Memory B cell (primary cell): Measurements from ENCODE around the gene PRPF19.

Source experiments
- ATAC-seq: fragments of 150-1000 bp; cut with Tn5 transposase; 2 replicates; pipeline ENCODE4 v1.10.0; 2021; ENCODE audit warnings: low read depth, mild to moderate bottlenecking, moderate library complexity
- DNase-seq, 2 donors: peaks; one replicate each; pipeline ENCODE4 v3.0.0; 2022; ENCODE audit warnings: low spot score in 2 of 2
- H3K27ac Mint-ChIP-seq: one replicate; pipeline ENCODE4 v1.8.0; 2022; ENCODE audit warnings: mild to moderate bottlenecking, moderate library complexity, mixed read lengths
- H3K27me3 Mint-ChIP-seq: one replicate; pipeline ENCODE4 v1.8.0; 2022; ENCODE audit warnings: mixed read lengths
- H3K36me3 Mint-ChIP-seq: one replicate; pipeline ENCODE4 v1.8.0; 2022; ENCODE audit warnings: mild to moderate bottlenecking, mixed read lengths
- H3K4me1 Mint-ChIP-seq: one replicate; pipeline ENCODE4 v1.8.0; 2022; ENCODE audit warnings: mixed read lengths
- H3K4me3 Mint-ChIP-seq: one replicate; pipeline ENCODE4 v1.8.0; 2022; ENCODE audit warnings: mild to moderate bottlenecking, moderate library complexity, mixed read lengths
- H3K9me3 Mint-ChIP-seq: one replicate; pipeline ENCODE4 v1.8.0; 2022; ENCODE audit warnings: mixed read lengths

The PRPF19 gene

DNA sequence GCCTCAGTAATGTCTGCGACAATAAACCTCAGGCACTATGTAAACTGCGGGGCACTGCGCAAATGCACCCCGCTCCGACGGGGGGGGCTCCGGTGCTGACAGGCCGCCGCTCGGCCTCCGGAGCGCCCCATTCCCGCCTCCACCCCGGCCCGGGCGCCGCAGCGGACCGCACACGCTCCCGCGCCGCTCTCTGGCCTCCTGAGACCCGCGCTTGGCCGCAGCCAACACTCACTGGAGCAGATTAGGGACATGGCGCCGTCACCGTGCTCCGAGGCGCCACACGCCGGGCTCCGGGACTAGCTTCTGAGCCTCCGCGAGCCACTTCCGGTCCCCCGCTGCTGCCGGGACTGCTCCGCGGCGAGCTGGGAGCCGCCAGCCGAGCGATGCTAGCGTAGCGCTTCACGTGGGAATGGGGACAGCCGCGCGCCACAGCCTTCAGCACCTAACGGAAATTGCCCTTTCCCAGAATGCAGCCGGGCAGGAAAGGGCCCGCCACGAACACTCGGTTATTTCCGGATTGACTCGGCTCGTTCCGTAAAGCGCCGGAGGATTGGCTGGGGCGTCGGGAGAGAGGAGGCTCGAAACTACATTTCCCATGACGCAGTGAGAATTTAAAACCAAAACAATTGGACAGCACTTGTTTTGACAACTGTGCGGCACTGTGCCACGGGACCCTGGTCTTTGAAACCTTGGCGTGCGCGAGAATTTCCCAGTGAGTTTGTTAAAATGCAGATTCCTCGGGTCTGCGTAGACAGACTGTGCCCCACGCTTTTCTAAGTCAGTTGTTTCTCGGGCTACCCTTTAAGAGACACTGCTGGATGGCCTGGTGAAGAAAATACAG is at the start of gene PRPF19:
PRPF19 (minus strand) TSS at position 454 of the 841 bp plus-strand sequence; CDS start at position 251, 203 bp downstream.
- peak within 1 kb of the TSS; percentile 96 for H3K4me3 Mint-ChIP-seq
- peaks cover 58% of the 10 kb centered on the region for H3K4me1 Mint-ChIP-seq
- H3K27me3 Mint-ChIP-seq = no peaks in the 10 kb centered on the region
- H3K27ac Mint-ChIP-seq = peak within 1 kb of the TSS; percentile 96
- ATAC-seq (peak; percentile 90), DNase-seq (peak; percentile 99)
- peaks cover 2% of the 10 kb centered on the region for H3K9me3 Mint-ChIP-seq
- H3K36me3 Mint-ChIP-seq = peaks cover 6% of the 10 kb centered on the region

DNA sequence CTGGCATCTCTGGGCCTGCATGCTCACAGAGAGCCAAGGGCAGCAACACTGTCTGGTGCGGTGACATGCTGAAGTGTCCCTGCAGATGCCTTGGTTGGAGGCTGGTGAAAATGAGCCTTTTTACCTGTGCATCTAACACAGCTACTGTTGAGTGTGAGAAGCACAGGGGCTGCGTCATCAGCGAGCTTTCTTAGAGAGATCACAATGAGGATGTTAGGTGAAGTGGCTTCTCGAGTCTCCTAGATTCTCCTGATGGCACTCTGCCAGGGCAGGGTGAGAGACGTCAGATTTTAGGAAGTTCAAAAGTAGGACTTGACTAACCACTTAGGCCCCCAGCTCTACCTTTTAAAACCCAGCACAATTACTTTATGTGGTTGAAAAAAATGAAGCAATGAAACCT is 49.2 kb upstream of the PRPF19 start:
- peaks cover 30% of the 10 kb centered on the region for H3K4me1 Mint-ChIP-seq
- H3K36me3 Mint-ChIP-seq = peaks cover 2% of the 10 kb centered on the region
- no peak for ATAC-seq
- no peaks in the 10 kb centered on the region for H3K9me3 Mint-ChIP-seq
- no peak overlapping the region for H3K27ac Mint-ChIP-seq
- DNase-seq = no peak
- no peak overlapping the region for H3K4me3 Mint-ChIP-seq
- H3K27me3 Mint-ChIP-seq = no peaks in the 10 kb centered on the region

DNA sequence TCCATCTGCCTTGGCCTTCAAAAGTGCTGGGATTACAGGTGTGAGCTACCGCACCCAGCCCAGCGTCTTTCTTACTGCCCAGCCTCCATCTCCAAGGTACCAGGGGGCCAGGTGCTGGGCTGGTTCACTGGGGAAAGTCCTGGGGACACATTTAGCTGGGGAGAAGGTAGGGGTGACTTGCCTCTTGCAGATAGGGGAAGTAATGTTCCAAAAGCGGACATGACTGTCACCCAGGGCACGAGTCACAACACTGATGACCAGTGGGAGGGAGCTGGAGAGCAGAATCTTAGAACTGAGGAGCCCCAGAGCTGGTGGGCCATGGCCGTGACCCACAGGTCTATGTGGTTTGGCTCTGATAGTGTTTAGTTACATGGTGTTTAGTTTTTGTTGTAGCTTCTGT is 48.0 kb upstream of the PRPF19 start:
- H3K36me3 Mint-ChIP-seq = peaks cover 2% of the 10 kb centered on the region
- no peaks in the 10 kb centered on the region for H3K27me3 Mint-ChIP-seq
- H3K9me3 Mint-ChIP-seq = no peaks in the 10 kb centered on the region
- peak in 1 of 2 donors; percentile 27 for DNase-seq
- H3K27ac Mint-ChIP-seq = peak overlapping the region; percentile 98
- H3K4me3 Mint-ChIP-seq = no peak overlapping the region
- peaks cover 35% of the 10 kb centered on the region for H3K4me1 Mint-ChIP-seq
- ATAC-seq = peak; percentile 31

DNA sequence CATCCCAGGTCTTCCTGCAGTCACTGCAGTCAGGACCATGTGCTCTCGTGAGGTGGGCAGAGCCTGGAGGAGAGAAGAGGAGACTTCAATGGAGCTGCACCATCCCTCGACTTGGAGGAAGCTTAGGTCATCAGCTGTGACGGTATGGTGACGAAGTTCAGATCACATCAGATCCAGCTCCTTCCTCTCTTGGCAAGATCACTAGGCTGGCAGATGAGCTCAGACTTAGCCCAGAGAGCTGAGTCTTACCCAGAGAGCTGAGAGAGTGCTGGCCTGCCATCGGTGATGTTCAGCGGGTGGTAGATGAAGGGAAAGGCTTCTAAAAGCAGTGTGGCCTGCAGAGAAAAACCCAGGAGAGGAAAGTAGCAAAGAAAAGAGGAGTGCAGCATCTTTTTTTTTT is 47.4 kb upstream of the PRPF19 start:
- Mint-ChIP-seq H3K27me3 (no peaks in the 10 kb centered on the region), H3K4me1 (peaks cover 40% of the 10 kb centered on the region), H3K36me3 (peaks cover 2% of the 10 kb centered on the region), H3K9me3 (no peaks in the 10 kb centered on the region), H3K27ac (peak overlapping the region; percentile 98), H3K4me3 (peak overlapping the region; percentile 30)
- ATAC-seq (peak; percentile 8), DNase-seq (no peak)

DNA sequence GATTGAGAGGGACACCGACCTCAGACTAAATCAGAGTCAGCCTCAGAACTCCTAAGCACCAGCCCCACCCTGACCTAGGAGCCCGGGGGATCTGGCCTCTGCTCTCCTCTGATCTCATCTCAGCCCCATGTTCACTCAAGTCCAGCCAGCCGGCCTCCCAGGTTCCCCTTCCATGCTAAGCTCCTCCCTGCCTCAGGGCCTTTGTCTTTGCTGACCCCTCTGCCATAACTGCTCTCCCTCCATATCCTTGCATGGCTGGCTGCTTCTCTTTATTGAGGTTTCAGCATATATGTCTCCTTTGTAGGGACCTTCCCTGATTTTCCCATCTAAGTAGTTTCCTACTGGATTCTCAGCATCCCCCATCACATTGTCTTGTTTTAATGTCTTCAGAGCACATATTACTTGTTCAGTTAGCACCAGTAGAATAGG is 46.4 kb upstream of the PRPF19 start:
- H3K36me3 Mint-ChIP-seq = peaks cover 2% of the 10 kb centered on the region
- ATAC-seq (no peak), DNase-seq (no peak)
- H3K4me3 Mint-ChIP-seq = peak overlapping the region; percentile 97
- H3K4me1 Mint-ChIP-seq = peaks cover 44% of the 10 kb centered on the region
- peak overlapping the region; percentile 98 for H3K27ac Mint-ChIP-seq
- H3K27me3 Mint-ChIP-seq = no peaks in the 10 kb centered on the region
- no peaks in the 10 kb centered on the region for H3K9me3 Mint-ChIP-seq

DNA sequence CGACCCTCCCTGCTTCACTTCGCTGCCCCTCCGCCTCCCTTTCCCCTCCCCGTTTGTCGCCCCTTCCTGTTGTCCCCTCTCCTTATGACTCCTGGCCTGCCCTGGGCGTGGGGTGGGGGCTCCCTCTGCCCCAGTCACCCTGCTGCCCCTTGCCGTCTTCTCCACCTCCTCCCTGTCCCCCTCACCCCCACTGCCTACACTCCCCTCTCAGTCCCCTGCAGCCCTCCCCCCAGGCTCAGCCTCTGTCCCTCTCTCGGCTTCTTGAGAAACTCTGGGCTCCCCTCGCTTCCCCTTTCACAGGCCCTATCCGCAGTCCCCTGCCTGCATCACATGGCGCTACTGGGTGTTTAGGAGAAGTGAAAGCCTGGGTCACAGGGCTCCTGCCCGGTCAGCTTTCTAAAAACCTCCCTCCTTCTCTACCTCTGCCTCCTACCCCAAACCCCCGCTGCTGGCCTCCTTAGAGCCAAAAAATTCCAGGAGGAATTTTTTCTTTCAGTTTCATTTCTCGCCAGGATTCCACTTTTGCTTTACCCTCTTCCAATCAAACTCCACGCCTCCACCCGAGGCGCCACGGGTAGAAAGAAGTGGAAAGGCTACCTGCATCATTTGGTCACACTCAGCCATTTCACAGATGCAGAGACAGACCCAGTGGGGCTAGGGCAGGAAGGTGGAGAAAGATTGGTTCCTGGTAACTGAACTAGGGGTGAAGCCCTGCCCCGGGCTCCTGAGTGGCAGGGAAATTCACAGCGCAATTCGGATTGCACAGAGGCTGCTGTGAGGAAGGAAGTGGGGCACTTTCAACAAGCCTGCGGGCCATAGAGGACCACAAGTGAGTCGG is 45.7 kb upstream of the PRPF19 start, which contains the start of gene SLC15A3:
SLC15A3 (minus strand) TSS at position 273 of the 838 bp plus-strand sequence. CDS start 625 bp downstream, outside the sequence.
- Mint-ChIP-seq H3K4me1 (peaks cover 44% of the 10 kb centered on the region), H3K4me3 (peak within 1 kb of the TSS; percentile 97), H3K36me3 (peaks cover 2% of the 10 kb centered on the region), H3K27me3 (no peaks in the 10 kb centered on the region), H3K27ac (peak within 1 kb of the TSS; percentile 98), H3K9me3 (no peaks in the 10 kb centered on the region)
- DNase-seq (peak; percentile 66 to 77), ATAC-seq (peak; percentile 83)

DNA sequence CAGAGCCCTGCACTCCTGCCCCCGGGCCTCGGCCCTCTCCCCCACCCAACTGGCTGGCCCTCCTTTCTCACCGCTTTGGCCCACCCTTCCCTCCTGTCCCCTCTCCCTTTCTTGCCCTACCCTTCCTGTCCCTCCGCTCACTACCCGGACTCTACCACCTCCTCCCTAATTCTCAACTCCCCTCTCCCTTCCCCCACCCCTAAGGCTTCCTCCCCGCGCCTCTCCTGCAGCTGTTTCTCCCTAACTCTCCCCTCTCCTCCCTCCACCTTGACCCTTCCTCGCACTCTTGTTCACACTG is 45.2 kb upstream of the PRPF19 start:
- ATAC-seq = peak; percentile 3
- peak overlapping the region; percentile 98 for H3K27ac Mint-ChIP-seq
- peaks cover 4% of the 10 kb centered on the region for H3K36me3 Mint-ChIP-seq

DNA sequence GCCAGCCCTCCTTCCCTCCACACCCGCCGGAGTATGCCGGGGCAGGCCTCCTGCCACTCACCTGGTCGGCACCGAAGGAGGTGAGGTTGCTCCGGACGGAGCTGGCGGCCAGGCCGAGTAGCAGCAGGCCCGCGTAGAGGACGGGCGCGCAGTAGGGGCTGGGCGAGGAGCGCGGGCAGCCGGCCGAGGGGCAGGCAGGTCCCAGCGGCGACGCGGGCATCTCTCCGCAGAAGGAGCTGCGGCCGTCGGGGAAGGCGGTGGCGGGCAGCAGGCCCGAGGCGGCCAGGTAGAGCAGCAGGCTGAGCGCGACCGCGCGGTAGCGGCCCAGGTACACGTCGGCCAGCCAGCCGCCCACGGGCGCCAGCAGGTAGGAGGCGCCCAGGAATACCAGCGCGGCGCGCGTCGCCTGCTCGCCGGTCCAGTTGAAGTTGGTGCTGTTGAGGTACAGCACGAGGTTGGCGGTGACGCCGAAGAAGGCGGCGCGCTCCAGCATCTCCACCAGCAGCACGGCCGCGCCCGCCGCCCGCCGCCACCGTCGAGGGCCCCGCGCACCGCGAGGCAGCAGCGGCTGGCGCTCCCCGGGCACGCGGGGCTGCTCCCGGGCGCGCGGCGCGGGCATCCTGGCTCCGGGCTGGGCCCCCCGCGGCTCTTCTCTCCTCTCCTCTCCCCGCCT is 44.7 kb upstream of the PRPF19 start:
- peak; percentile 25 for ATAC-seq
- peaks cover 8% of the 10 kb centered on the region for H3K36me3 Mint-ChIP-seq
- peak overlapping the region; percentile 97 for H3K4me3 Mint-ChIP-seq
- DNase-seq = peak; percentile 25 to 48
- H3K27me3 Mint-ChIP-seq = no peaks in the 10 kb centered on the region
- peaks cover 48% of the 10 kb centered on the region for H3K4me1 Mint-ChIP-seq
- H3K27ac Mint-ChIP-seq = peak overlapping the region; percentile 98
- H3K9me3 Mint-ChIP-seq = no peaks in the 10 kb centered on the region

More for the DNA sequence above, 45.2 kb upstream of the PRPF19 start:
- Mint-ChIP-seq H3K4me1 (peaks cover 44% of the 10 kb centered on the region), H3K4me3 (peak overlapping the region; percentile 97), H3K27me3 (no peaks in the 10 kb centered on the region), H3K9me3 (no peaks in the 10 kb centered on the region)
- no peak for DNase-seq

DNA sequence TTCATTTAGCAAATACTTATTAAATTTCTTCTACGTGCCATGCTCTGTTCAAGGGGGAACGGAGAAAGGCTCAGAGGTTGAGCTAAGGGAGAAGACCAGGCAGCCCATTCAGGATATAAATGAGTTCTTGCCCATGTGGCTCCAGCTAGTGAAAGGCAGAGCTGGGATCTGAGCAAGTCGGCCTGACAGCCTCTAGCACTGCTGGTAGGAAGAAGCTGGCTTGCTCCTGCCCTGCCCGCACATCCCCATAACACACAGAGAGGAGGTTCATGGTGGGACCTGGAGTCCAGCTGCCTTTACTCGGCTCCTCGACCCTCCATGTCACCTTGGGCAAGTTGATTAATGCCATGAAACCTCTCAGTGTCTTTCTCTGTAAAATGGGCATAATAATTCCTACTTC is 43.6 kb upstream of the PRPF19 start:
- Mint-ChIP-seq H3K9me3 (no peaks in the 10 kb centered on the region), H3K27me3 (no peaks in the 10 kb centered on the region), H3K4me1 (peaks cover 50% of the 10 kb centered on the region), H3K36me3 (peaks cover 14% of the 10 kb centered on the region), H3K4me3 (peak overlapping the region; percentile 97), H3K27ac (peak overlapping the region; percentile 98)
- ATAC-seq = no peak
- DNase-seq = no peak

DNA sequence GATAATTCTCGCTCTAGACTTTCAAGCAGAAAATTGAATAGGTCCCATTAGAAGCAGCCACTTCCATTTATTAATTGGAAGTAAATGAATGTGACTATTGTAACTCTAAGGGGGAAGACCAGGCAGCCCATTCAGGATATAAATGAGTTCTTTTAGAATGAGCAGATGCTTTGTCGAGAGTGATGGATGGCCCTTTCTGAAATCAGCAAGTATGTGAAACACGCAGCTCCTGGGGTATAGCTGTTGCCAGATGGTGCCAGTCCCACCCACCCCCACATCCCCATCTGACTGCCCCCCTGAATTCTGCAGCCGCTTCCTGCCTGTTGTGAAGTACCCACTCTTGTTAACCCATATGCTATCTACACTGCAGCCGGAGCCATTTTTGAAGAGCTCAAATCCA is 41.9 kb upstream of the PRPF19 start:
- H3K4me3 Mint-ChIP-seq = peak overlapping the region; percentile 83
- H3K27ac Mint-ChIP-seq = peak overlapping the region; percentile 93
- ATAC-seq (no peak), DNase-seq (no peak)
- no peaks in the 10 kb centered on the region for H3K9me3 Mint-ChIP-seq
- H3K4me1 Mint-ChIP-seq = peaks cover 51% of the 10 kb centered on the region
- no peaks in the 10 kb centered on the region for H3K27me3 Mint-ChIP-seq
- peaks cover 24% of the 10 kb centered on the region for H3K36me3 Mint-ChIP-seq

DNA sequence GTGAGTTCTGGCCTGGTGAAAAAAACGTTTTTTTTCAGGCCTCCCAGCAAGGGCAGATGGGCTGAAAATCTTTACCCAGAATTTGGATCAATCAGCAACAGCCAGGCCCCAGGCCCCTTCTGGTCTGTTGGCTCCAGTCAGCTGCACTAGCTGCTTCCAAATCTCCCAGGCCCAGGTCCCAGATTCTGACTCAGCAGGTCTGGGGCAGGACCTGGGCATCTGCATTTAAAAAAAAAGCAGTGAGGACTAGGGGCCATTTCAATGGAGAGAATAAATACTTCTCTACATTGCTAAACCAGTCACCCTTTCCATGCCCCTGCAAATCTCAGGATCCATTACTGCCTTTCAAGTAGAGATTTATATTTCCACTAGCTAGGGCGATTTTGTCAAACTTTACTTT is 41.3 kb upstream of the PRPF19 start:
- ATAC-seq = no peak
- Mint-ChIP-seq H3K9me3 (no peaks in the 10 kb centered on the region), H3K4me1 (peaks cover 49% of the 10 kb centered on the region), H3K36me3 (peaks cover 24% of the 10 kb centered on the region), H3K27me3 (no peaks in the 10 kb centered on the region), H3K4me3 (no peak overlapping the region), H3K27ac (no peak overlapping the region)
- DNase-seq = no peak

DNA sequence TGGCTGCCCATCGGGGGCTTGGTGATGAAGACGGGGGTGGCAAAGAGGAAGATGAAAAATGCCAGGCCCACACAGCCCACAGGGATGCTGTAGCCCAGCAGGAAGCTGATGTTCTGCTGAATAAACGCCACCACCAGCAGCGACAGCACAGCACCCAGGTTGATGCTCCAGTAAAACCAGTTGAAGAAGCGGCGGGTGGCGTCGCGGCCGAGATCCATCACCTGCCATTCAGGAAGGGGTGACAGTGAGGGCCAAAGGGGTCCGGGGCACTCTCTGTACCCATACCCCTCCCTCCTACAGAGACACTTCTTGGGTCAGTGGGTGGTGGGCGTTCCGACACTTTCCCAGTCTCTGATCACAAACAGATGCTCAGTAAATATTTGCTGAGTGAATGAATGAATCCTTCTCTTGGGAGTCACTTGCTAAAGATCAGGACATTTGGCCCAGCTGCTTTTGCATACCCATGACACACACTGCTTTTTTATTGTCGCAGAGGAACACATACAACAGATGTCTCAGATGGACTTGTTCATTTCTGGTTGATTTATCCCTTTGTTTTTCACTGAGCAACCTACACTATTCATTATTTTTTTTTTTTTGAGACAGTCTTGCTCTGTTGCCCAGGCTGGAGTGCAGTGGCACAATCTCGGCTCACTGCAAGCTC is 40.3 kb upstream of the PRPF19 start:
- H3K27ac Mint-ChIP-seq = peak overlapping the region; percentile 1
- no peak for DNase-seq

DNA sequence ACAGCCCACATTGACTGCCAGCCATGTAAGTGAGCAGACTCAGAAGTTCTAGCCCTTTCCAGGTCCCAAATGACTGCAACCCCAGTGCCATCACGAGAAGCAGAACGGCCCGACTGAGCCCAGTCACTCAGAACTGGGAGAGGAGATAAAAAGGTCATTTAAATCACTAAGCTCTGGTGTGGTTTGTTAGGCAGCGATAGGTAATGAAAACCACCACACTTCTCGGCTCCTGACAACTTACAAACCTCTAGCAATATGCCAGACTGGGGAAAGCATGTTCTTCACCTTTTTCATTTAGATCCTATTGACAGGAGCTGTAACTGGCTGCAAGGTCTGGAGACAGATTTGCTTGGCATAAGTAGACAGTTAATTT is 38.9 kb upstream of the PRPF19 start:
- no peak for DNase-seq
- Mint-ChIP-seq H3K36me3 (peaks cover 29% of the 10 kb centered on the region), H3K9me3 (no peaks in the 10 kb centered on the region), H3K4me3 (no peak overlapping the region), H3K27me3 (no peaks in the 10 kb centered on the region), H3K4me1 (peaks cover 55% of the 10 kb centered on the region), H3K27ac (peak overlapping the region; percentile 53)
- ATAC-seq = no peak

More for the DNA sequence above, 40.3 kb upstream of the PRPF19 start:
- H3K4me1 Mint-ChIP-seq = peaks cover 49% of the 10 kb centered on the region
- no peak overlapping the region for H3K4me3 Mint-ChIP-seq
- H3K9me3 Mint-ChIP-seq = no peaks in the 10 kb centered on the region
- no peak for ATAC-seq
- no peaks in the 10 kb centered on the region for H3K27me3 Mint-ChIP-seq
- peaks cover 22% of the 10 kb centered on the region for H3K36me3 Mint-ChIP-seq
